Measurements from ENCODE around the gene DTX4.

DTX4 gene

GRCh38 chr11:59212222-59212621 is 40.3 kb downstream of the DTX4 start:
- no peak for DNase-seq
- in situ Hi-C loops (cut with HindIII; ENCODE audit: low pct_ligation_motif_present, low pct_unique_long_range_greater_than_20kb, low sequenced_read_pairs), result no loop called here

GRCh38 chr11:59212744-59213631 is 41.1 kb downstream of the DTX4 start, which contains the start of gene MPEG1:
TSS of gene MPEG1 (minus strand) at chr11:59212927. CDS start at chr11:59212865, 62 bp downstream.
- DNase-seq, result no peak
- in situ Hi-C loops (cut with HindIII; ENCODE audit: low pct_ligation_motif_present, low pct_unique_long_range_greater_than_20kb, low sequenced_read_pairs), result no loop called here

GRCh38 chr11:59214141-59214893 is 42.4 kb downstream of the DTX4 start:
- in situ Hi-C loops (cut with HindIII; ENCODE audit: low pct_ligation_motif_present, low pct_unique_long_range_greater_than_20kb, low sequenced_read_pairs), result no loop called here
- DNase-seq, result no peak

- no peak for DNase-seq
- in situ Hi-C loops (cut with HindIII; ENCODE audit: low pct_ligation_motif_present, low pct_unique_long_range_greater_than_20kb, low sequenced_read_pairs), result no loop called here
These were observed 45.0 kb downstream of the DTX4 start for GRCh38 chr11:59216641-59217564.

- DNase-seq, result no peak
- in situ Hi-C loops (cut with HindIII; ENCODE audit: low pct_ligation_motif_present, low pct_unique_long_range_greater_than_20kb, low sequenced_read_pairs), result no loop called here
These were observed 46.4 kb downstream of the DTX4 start for GRCh38 chr11:59218319-59218718.

GRCh38 chr11:59218893-59219292 is 47.0 kb downstream of the DTX4 start:
- in situ Hi-C loops (cut with HindIII; ENCODE audit: low pct_ligation_motif_present, low pct_unique_long_range_greater_than_20kb, low sequenced_read_pairs), result no loop called here
- no peak for DNase-seq

GRCh38 chr11:59219836-59220235 is 47.9 kb downstream of the DTX4 start:
- no peak for DNase-seq
- in situ Hi-C loops (cut with HindIII; ENCODE audit: low pct_ligation_motif_present, low pct_unique_long_range_greater_than_20kb, low sequenced_read_pairs), result no loop called here

- in situ Hi-C loops (cut with HindIII; ENCODE audit: low pct_ligation_motif_present, low pct_unique_long_range_greater_than_20kb, low sequenced_read_pairs), result no loop called here
- no peak for DNase-seq
These were observed 49.5 kb downstream of the DTX4 start for GRCh38 chr11:59221441-59221840.

GRCh38 chr11:59222464-59223060 is 50.6 kb downstream of the DTX4 start:
- in situ Hi-C loops (cut with HindIII; ENCODE audit: low pct_ligation_motif_present, low pct_unique_long_range_greater_than_20kb, low sequenced_read_pairs), result no loop called here
- no peak for DNase-seq

GRCh38 chr11:59223177-59223576 is 51.2 kb downstream of the DTX4 start:
- DNase-seq, result no peak
- in situ Hi-C loops (cut with HindIII; ENCODE audit: low pct_ligation_motif_present, low pct_unique_long_range_greater_than_20kb, low sequenced_read_pairs), result no loop called here

- DNase-seq, result no peak
- in situ Hi-C loops (cut with HindIII; ENCODE audit: low pct_ligation_motif_present, low pct_unique_long_range_greater_than_20kb, low sequenced_read_pairs), result no loop called here
These were observed 51.7 kb downstream of the DTX4 start for GRCh38 chr11:59223611-59224010.

- DNase-seq, result no peak
- in situ Hi-C loops (cut with HindIII; ENCODE audit: low pct_ligation_motif_present, low pct_unique_long_range_greater_than_20kb, low sequenced_read_pairs), result no loop called here
These were observed 52.5 kb downstream of the DTX4 start for GRCh38 chr11:59224351-59224928.

- DNase-seq, result no peak
- in situ Hi-C loops (cut with HindIII; ENCODE audit: low pct_ligation_motif_present, low pct_unique_long_range_greater_than_20kb, low sequenced_read_pairs), result no loop called here
These were observed 53.1 kb downstream of the DTX4 start for GRCh38 chr11:59225017-59225416.

- in situ Hi-C loops (cut with HindIII; ENCODE audit: low pct_ligation_motif_present, low pct_unique_long_range_greater_than_20kb, low sequenced_read_pairs), result no loop called here
- no peak for DNase-seq
These were observed 54.5 kb downstream of the DTX4 start for GRCh38 chr11:59226396-59226795.

GRCh38 chr11:59240322-59240721 is 68.4 kb downstream of the DTX4 start:
- in situ Hi-C loops (cut with HindIII; ENCODE audit: low pct_ligation_motif_present, low pct_unique_long_range_greater_than_20kb, low sequenced_read_pairs), result no loop called here
- DNase-seq, result no peak

- in situ Hi-C loops (cut with HindIII; ENCODE audit: low pct_ligation_motif_present, low pct_unique_long_range_greater_than_20kb, low sequenced_read_pairs), result no loop called here
These were observed 71.7 kb downstream of the DTX4 start for GRCh38 chr11:59243633-59244032.

GRCh38 chr11:59247531-59248227 is 75.7 kb downstream of the DTX4 start:
- in situ Hi-C loops (cut with HindIII; ENCODE audit: low pct_ligation_motif_present, low pct_unique_long_range_greater_than_20kb, low sequenced_read_pairs), result no loop called here

More at GRCh38 chr11:59243633-59244032, 71.7 kb downstream of the DTX4 start:
- DNase-seq, result no peak

More at GRCh38 chr11:59247531-59248227, 75.7 kb downstream of the DTX4 start:
- DNase-seq, result no peak
